Measurements from ENCODE around the gene SALL1. TPM values are rescaled to one million over a fixed set of nuclear protein-coding genes. Genes with fewer than 3 reads are reported as not detected.
A peak's percentile ranks its signal among the peaks of the same experiment; 100 is the strongest.

SALL1 gene
- total and polyA plus RNA-seq, 2 of the 8 experiments (the other 6 are each of a cell fraction or from before 2014, with no cell fraction given) = 33.7 to 56.8 TPM

DNA sequence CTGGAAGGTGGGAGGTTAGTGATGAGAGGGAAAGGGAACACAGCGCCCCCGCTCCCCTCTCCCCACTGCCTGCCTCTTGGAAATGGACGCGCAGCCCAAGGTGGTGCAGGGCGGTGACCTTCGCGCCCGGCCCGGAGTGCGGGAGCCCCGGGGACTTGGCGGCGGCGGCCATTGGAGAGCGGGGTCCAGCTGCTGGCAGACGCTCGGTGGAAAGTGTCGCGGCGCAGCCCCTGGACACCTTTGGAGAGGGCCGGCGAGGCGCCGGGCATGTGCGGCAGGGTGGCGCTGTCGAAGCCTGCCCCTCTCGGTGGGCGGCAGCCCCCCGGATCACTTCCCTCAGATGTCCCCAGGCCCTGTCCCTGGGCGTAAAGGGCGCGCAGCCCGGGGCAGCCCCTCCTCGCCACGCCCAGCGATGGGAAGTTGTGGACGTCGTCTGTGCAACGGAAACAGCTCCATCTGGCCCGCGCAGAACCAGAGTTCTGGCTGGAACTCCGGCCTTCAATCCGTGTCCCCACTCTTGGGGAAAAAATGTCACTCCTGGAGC, 16.7 kb downstream of the SALL1 start (continued):
- TF ChIP-seq BACH1 (IDR thresholded peaks at IDR 0.05; ENCODE audit: low read length) (no peak), BRCA1 (IDR thresholded peaks at IDR 0.05; ENCODE audit: low read depth, low read length) (no peak), POLR2AphosphoS5 (IDR thresholded peaks at IDR 0.05; ENCODE audit: low read depth, low read length) (no peak), EP300 (IDR thresholded peaks at IDR 0.05; ENCODE audit: borderline replicate concordance in 1 of 2, low read depth in 2 of 2, low read length in 2 of 2) (no peak), SP1 (IDR thresholded peaks at IDR 0.05; ENCODE audit: low read depth, low read length) (no peak), NRF1 (IDR thresholded peaks at IDR 0.05; ENCODE audit: low read depth, low read length) (no peak), RFX5 (IDR thresholded peaks at IDR 0.05; ENCODE audit: borderline replicate concordance, low read depth, low read length) (no peak), POLR2A (IDR thresholded peaks at IDR 0.05; ENCODE audit: control extremely low read depth in 1 of 2, low read depth in 2 of 2, low read length in 2 of 2) (peak in 1 of 2 experiments; percentile 48; a peak in 1 of 3 replicates), KDM1A (IDR thresholded peaks at IDR 0.05; ENCODE audit: borderline replicate concordance, low read length) (0 out of 2 replicates have a peak, but pooled peaks have one; percentile 15), MAFK (IDR thresholded peaks at IDR 0.05; ENCODE audit: low read depth, low read length) (no peak), CHD1 (IDR thresholded peaks at IDR 0.05; ENCODE audit: low read depth, low read length) (no peak), TAF1 (IDR thresholded peaks at IDR 0.05; ENCODE audit: low read depth, low read length) (0 out of 2 replicates have a peak, but pooled peaks have one; percentile 16), SIRT6 (IDR thresholded peaks at IDR 0.05; ENCODE audit: low read length) (no peak), CEBPB (IDR thresholded peaks at IDR 0.05; ENCODE audit: low read depth, low read length) (no peak), SAP30 (IDR thresholded peaks at IDR 0.05; ENCODE audit: insufficient read depth, insufficient replicate concordance, low read length) (no peak), KDM4A (IDR thresholded peaks at IDR 0.05; ENCODE audit: low read depth, low read length, severe bottlenecking) (peak; percentile 95), SIX5 (IDR thresholded peaks at IDR 0.05; ENCODE audit: low read depth, low read length) (no peak), SP2 (IDR thresholded peaks at IDR 0.05; ENCODE audit: low read length) (no peak), YY1 (IDR thresholded peaks at IDR 0.05; ENCODE audit: low read depth, low read length) (peak; percentile 89), SUZ12 (IDR thresholded peaks at IDR 0.05; ENCODE audit: low read length) (no peak), GTF2F1 (IDR thresholded peaks at IDR 0.05; ENCODE audit: borderline replicate concordance, low read depth, low read length) (no peak)
- TF ChIP-seq, protein P1, sequence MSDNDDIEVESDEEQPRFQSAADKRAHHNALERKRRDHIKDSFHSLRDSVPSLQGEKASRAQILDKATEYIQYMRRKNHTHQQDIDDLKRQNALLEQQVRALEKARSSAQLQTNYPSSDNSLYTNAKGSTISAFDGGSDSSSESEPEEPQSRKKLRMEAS (IDR thresholded peaks at IDR 0.05) = peak; percentile 66

Measured in H1 (cell line).